ENCODE measurements around the gene ALPL. TPM values are rescaled to one million over a fixed set of nuclear protein-coding genes. Genes with fewer than 3 reads are reported as not detected.

The ALPL gene
- total RNA-seq, 1 donor from 2014 or later = 10.0 TPM

- DNase-seq = no peak
- Mint-ChIP-seq H3K27me3 (ENCODE audit: unreplicated experiment) (peaks cover 6% of the 10 kb centered on the region), H3K4me1 (ENCODE audit: low read depth, unreplicated experiment) (peaks cover 3% of the 10 kb centered on the region), H3K27ac (ENCODE audit: unreplicated experiment) (no peak overlapping the region), H3K36me3 (ENCODE audit: unreplicated experiment) (no peaks in the 10 kb centered on the region), H3K9me3 (ENCODE audit: unreplicated experiment) (peaks cover 5% of the 10 kb centered on the region), H3K4me3 (ENCODE audit: unreplicated experiment) (no peak overlapping the region)
- no peak for TF ChIP-seq CTCF (IDR thresholded peaks at IDR 0.05; ENCODE audit: partially characterized antibody, unreplicated experiment)
Observed at GRCh38 chr1:21511579-21512522, 2.6 kb downstream of the ALPL start.

- Mint-ChIP-seq H3K27ac (ENCODE audit: unreplicated experiment) (no peak overlapping the region), H3K4me3 (ENCODE audit: unreplicated experiment) (no peak overlapping the region), H3K4me1 (ENCODE audit: low read depth, unreplicated experiment) (peaks cover 2% of the 10 kb centered on the region)
Observed at GRCh38 chr1:21514245-21514644, 5.0 kb downstream of the ALPL start.

GRCh38 chr1:21517161-21517589 lies 8.0 kb downstream of the ALPL start:
- no peak for DNase-seq
- Mint-ChIP-seq H3K4me3 (ENCODE audit: unreplicated experiment) (no peak overlapping the region), H3K27ac (ENCODE audit: unreplicated experiment) (no peak overlapping the region), H3K9me3 (ENCODE audit: unreplicated experiment) (peaks cover 2% of the 10 kb centered on the region), H3K27me3 (ENCODE audit: unreplicated experiment) (peaks cover 1% of the 10 kb centered on the region), H3K4me1 (ENCODE audit: low read depth, unreplicated experiment) (peaks cover 2% of the 10 kb centered on the region), H3K36me3 (ENCODE audit: unreplicated experiment) (no peaks in the 10 kb centered on the region)
- no peak for TF ChIP-seq CTCF (IDR thresholded peaks at IDR 0.05; ENCODE audit: partially characterized antibody, unreplicated experiment)

More at GRCh38 chr1:21514245-21514644, 5.0 kb downstream of the ALPL start:
- Mint-ChIP-seq H3K27me3 (ENCODE audit: unreplicated experiment) (peaks cover 6% of the 10 kb centered on the region), H3K36me3 (ENCODE audit: unreplicated experiment) (no peaks in the 10 kb centered on the region), H3K9me3 (ENCODE audit: unreplicated experiment) (no peaks in the 10 kb centered on the region)
- TF ChIP-seq CTCF (IDR thresholded peaks at IDR 0.05; ENCODE audit: partially characterized antibody, unreplicated experiment) = no peak
- DNase-seq = no peak

GRCh38 chr1:21517660-21518480 lies 8.6 kb downstream of the ALPL start:
- no peak overlapping the region for H3K27ac Mint-ChIP-seq (ENCODE audit: unreplicated experiment)
- TF ChIP-seq CTCF (IDR thresholded peaks at IDR 0.05; ENCODE audit: partially characterized antibody, unreplicated experiment) = no peak
- DNase-seq = no peak
- no peaks in the 10 kb centered on the region for H3K36me3 Mint-ChIP-seq (ENCODE audit: unreplicated experiment)
- H3K27me3 Mint-ChIP-seq (ENCODE audit: unreplicated experiment) = peaks cover 1% of the 10 kb centered on the region
- peaks cover 2% of the 10 kb centered on the region for H3K4me1 Mint-ChIP-seq (ENCODE audit: low read depth, unreplicated experiment)
- no peak overlapping the region for H3K4me3 Mint-ChIP-seq (ENCODE audit: unreplicated experiment)
- H3K9me3 Mint-ChIP-seq (ENCODE audit: unreplicated experiment) = peaks cover 2% of the 10 kb centered on the region
